NCI-H446 (cell line): ENCODE results near the gene RET.

Experiments
- DNase-seq, 2 experiments: peaks; one replicate each; lab custom pipeline; 2025; lab: John Stamatoyannopoulos, UW

The RET gene

DNA sequence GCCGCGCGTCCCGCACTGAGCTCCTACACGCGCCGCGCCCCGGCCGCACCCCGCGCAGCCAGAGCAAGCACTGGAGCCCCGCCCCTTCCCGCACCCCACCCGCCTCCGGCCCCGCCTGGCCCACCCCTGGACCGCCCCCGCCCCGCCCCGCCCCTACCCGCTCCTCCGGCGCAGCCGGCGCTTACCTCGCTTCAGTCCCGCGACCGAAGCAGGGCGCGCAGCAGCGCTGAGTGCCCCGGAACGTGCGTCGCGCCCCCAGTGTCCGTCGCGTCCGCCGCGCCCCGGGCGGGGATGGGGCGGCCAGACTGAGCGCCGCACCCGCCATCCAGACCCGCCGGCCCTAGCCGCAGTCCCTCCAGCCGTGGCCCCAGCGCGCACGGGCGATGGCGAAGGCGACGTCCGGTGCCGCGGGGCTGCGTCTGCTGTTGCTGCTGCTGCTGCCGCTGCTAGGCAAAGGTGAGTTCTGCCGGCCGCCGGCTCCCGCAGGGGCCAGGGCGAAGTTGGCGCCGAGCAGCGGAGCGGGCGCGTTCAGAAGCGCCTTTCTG is at the start of gene RET:
RET (plus strand) TSS at position 194 of the 545 bp plus-strand sequence; CDS start at position 384, 190 bp downstream.
- no peak for DNase-seq

DNA sequence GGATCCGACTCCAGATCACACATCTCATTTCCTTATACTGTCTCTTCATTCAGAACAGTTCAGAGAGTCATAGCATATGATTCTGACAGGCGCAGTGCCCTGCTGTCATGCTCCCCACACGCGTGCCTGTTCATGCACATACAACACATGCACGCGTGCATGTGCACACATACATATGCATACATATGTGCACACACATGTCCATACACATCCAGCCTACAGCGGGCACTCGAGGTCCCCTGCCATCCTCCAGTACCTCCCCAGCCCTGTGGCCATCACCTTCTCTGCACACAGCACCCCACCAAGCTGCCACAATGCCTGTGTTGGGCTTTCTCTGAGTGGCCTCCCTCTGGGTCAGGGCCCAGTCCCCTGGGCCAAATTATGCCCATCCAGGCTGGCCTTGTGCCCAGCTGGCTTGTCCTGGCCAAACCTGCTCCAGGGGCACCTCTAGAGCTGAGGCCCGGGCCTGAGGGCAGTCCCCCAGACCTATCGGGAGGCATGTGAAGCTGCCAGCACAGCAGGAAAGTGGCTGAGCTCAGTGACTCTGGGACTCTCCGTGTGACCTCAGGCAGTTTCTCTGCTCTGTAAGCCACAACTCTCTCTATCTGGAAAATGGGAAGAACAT is 49.4 kb upstream of the RET start:
- no peak for DNase-seq

DNA sequence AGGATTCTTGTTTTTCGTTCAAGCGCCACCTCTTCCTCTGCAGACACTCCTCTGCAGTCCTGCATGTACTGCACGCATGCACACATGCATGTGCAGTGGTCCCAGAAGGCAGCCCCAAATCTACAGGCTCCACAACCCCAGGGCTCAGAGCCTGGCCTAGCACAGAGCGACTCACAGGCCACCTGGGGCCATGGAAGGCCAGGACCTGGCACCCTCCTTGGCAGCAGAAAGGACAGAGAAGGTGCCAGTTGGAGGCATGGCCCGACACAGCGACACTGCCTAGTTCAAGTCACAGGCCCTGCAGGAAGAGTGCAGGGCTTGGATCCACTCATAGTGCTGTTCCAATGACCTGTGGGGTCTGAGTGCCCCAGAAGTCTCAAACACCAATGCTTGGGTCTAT is 48.7 kb upstream of the RET start:
- DNase-seq: no peak

DNA sequence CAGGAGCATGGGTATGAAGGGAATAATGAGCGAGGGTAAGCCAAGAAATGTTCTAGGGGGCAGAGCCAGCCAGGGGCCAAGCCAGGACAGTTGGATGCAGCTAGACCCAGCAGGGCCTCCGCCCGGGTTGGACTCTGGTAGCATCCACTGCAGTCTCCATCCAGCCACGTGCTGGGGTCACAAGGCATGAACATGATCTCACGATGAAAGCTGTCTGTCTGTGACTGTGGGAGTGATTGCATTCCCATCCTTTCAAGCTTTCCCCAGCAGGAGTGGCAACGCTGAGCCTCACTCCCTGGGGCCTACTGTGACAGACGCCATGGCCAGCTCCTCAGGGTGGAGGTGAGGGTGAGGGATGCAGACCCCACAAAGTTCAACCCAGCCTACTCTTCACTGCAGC is 47.8 kb upstream of the RET start:
- no peak for DNase-seq

DNA sequence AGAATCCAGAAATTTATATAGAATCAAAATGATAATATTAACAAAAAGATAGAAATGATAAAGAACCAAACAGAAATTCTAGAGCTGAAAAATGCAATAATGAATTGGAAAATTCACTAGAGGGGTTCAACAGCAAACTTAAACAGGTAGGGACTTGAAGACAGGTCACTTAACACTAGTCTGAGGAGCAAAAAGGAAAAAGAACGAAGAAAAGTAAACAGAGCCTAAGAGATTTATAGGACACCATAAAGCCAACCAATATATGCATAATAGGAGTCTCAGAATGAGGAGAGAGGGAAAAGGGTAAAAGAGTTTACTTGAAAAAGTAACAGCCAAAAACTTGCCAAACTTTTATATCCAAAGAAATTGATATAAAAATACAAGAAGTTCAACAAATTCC is 44.3 kb upstream of the RET start:
- DNase-seq: no peak

DNA sequence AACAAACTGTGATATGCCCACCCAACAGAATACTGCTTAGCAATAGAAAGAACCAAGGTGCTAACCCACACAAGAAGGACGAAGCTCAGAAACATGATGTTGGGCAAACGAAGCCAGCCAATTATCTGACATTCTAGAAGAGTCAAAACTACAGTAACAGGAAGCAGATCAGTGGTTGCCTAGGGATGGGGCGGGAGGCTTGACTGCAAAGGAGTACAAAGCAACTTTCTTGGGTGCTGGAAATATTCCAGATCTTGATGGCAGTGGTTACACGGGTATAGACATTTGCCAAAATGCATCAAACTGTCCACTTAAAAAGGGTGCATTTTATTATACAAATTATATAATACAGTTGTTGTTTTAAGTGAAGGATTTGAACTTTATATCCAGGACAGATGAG is 41.1 kb upstream of the RET start:
- no peak for DNase-seq

DNA sequence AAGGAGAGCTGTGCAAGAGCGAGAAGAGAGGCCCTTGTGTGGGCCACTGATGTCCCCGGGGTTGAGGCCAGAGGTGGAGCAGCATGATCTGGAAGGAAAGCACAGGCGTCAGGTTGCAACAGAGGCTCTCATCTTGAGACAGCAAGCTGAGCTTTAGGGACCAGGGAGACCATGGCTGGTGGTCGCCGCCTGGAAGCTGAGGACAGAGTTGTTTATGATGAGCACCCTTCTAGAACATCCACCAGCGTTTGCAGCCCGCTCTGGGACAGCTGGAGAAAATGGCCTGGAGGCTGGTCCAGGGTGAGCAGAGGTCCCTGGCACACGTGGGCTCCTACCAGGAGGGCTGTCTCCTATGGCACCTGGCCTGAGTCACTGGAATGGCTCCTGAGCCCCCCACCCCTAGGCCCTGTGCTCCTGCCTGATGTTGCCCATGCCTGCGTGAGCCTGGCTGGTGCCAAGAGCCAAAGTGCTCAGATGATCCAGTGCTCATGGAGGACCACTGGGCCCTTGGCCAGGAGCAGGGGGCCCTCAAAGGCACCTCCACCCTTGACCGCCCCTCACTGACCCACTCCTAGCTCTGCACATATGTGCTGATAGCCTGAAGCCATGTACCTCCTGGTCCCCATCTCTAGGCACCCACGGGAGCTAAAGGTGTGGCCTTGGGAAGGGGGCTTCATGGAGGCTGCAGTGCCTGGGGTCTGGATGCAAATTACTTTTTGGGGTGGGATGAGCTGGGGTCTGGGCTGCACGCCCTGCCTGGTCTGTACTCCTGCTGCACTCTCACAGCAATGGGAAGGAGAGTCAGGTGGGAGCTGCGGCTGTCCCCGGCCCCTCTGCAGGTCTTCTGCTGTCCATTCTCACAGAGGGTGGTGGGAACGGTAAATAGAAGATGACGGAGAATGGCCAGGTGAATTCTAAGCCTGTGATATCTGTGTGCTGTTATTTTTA is 40.1 kb upstream of the RET start:
- no peak for DNase-seq

DNA sequence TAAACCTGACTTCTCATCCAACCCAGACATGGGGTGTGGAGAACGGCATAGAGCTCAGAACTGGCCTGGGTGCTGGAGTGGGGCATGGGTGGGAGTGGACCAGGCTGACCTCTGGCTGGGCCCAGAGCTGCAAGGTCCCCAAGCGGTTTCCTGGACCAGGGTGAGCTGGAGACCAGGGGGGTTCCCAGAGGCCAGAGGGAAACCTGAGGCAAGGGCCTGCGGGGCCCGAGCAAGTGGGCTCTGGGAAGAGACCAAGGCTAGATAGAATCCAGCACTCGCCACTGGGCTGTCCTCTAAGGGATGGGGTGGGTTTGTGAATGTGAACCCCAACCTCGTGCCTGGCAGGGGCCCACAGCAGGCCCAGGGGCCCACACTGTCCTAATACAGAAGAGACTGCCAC is 39.4 kb upstream of the RET start:
- DNase-seq: no peak

DNA sequence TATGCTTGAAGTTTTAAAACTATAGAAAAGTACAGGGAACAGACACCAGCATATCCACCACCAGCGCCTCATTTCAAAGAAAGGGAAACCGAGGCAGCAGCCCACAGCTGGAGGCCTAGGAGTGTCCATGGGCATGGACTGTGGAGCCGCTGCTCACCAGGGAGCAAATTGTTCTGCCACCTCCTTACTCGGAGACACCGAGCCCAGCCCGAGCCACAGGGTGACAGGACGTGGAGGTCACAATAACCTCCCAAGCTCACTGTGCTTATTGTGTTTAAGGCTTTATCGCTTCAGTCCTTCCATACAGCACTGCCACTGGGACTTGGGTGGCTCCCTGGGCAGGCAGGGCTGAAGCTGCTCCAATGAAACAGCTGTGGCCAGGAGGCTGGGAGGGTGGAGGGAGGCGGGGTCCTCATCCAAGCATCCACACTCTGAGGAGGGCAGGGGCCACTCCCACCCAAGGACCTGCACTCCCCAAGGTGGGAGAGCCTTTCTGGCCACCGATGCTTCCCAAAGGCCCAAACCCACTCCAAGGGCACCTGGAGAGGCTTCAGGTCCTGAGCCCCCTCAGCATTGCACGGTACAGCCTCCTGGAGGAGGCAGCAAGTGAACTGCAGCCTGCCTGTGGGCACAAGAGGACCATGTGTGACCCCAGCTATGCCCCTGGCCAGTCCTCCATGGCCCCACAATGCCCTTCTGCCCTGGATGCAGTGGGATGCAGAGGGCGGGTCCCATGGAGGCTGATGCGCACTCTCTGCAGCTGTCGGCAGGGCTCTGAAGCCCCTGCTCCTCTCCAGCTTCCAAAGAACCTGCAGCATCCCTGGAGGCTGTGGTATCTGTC is 38.7 kb upstream of the RET start:
- DNase-seq: no peak

DNA sequence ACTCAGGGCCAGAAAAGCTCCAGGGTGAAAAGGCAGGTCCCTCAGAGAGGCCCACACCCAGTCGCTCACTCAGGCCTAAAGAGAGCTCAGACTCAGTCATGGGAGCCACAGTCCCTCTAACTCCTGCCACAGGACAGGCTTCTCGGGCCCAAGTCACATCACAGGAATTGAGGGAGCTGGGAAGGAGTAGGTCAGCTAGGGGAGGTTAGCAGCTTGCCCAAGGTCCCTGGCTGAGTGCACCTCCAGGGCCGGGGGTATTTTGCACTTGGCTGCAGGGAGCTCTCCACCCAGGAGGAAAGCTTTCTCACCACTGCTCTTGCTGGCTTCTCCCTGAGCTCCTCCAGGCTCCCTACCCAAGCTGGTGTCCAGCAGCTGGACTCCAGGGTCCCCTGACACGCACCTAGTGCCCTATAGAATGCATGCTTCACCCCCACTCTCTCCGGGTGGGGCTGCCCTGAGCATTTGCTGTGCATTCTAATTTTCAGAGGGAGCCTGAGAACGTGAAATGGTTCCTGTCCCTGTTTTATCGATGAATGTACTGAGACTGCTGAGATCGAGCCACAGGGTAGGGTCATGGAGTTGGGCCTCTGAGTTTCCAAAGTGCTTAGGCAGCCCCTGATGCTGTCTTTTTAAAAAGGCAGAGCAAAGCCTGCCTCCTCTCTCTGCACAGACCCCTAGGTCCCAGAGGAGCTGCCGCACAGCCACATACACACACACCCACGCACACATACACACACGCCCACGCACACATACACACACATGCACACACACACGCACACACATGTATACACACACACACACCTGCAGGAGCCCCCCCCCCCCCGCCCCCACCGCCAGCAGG is 37.9 kb upstream of the RET start:
- no peak for DNase-seq

DNA sequence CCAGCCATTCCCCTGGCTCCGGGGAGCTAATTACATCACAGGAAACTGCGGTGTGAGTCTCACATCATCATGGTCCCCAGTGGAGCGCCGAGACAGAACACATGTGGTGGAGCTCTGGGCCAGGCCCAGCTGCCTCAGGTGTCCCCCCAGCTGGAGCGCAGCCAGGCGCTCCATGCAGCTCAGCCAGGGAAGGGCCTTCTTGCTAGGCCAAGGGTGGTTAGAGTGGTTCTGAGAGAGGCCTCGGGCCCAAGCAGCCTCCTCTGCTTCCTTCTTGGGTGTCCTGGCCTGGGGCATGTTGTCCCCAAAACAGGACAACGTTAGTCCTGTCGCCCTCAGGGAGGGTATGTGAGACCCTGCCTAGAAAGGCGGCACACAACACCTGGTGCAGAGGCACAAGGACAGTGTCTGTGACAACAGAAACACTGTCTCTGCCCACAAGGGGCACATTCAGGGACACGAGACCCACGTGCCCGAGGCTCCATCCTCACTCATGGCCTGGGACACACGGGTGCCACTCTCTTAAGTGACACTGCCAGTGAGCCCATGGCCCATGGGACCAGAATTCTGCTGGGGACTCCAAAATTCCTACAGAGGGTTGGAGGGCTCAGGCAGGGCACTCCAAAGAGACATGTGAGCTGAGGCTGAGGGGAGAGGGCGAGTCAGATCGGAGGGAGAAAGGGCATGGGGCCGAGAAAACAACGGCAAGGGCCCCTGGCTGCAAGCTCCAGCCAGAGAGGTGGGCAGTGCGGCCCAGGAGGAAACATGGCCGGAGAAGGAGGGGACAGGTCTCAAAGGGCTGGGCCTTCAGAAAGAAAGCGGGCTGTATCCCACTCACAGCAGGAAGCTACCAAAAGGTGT is 37.0 kb upstream of the RET start:
- no peak for DNase-seq

DNA sequence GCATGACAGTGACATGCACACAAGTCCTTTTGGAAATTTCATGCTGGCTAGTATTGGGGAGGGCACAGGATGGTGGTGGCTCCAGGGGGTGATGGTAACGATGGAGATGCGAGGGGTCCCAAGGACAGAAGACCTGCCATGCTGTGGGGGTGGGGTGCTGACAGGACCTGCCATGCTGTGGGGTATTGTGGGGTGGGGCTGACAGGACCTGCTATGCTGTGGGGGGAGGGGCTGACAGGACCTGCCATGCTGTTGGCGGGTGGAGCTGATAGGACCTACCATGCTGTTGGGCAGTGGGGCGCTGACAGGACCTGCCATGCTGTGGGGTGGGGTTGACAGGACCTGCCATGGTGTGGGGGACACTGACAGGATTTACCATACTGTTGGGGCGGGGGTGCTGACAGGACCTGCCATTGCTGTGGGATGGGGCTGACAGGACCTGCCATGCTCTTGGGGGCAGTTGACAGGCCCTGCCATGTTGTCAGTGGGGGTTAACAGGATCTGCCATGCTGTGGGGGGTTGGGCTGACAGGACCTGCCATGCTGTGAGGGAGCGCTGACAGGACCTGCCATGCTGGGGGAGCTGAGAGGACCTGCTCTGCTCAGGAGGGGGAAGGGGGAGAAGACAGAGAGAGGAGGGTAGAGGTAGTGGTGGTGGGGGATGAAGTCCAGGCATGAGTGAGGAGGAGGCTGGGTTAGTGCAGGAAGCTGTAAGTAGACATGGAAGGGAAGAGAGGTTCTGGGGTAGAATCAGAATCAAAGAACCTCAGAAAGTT is 36.2 kb upstream of the RET start:
- DNase-seq: no peak

DNA sequence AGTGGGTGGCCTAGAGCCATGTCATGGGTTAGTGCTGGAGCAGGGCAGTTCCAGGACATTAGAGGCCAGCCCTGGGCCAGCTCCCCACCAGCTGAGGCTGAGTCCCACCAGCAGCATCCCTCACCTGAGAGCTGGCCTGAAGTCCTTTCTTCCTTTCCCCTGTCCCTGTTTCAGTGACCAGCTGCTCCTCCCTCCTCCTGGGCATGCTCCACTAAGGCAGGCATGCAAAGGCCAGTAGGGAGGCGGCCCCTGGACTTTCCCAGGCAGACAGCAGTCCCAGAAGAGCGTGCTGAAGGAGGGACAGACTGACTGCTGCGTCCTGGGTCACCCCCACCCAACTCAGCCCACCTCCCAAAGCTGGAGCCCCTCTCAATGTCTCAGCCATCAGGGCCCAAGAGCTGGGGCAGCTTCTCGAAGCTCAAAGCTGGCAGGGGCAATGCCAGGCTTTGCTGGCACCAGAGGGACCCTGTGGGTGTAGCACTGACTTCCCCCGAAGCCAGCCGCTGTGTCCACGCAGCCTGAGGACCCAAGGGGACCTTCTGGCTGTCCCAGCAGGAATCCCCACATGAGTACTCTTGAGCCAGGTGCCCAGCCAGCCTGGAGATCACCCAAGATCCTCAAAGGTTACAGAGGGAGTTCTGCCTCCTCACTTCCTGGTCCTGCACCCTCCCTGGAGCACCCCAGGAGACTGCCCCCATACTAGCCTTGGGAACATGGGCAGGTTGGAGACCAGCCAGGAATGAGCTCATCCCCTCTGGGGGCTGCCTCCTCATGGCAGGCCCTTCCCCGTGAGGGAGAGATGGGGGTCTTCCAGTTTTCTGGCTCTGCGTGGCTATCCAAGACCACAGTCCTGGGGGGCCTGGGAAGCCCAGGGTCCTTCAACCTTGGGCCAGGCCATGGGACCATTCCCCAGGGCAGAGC is 35.2 kb upstream of the RET start:
- no peak for DNase-seq

DNA sequence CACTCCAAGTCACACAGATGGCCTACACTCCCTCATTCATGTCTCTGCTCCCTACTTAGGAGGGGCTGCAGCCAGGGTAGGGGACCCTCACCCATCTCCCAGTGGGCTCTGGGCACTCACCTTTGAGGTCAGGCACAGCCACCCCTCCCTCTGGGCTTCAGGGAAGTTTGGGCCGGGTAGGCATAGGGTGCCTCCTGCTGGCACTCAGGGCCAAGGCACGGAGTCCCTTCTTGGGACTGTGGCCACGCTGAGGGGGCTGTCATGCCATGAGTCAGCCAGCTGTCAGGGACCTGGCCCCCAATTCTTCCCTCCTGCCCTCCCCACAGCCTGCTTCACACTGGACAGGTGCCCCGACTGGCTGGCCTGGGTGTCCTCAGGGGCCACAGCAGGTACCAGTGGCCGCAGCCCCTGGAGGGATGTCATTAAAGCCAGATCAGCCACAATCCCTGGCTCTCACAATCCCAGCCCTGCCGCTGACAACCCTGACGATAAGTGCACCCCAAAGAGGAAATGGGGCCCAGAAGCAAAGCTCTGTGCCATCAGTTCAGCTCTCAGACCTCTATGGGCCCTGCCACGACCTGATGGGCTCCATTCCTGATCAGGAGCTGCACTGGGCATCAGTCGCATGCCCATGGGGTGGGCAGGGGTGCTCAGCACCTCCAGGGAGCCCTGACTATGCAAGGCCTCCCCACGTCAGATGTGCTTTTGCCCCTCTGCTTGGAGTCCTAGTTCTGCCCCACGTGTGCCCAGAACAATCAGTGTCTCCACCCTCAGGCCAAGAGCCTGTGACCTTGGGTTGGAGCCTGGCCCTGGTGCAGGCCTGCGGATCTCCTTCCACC is 34.1 kb upstream of the RET start:
- DNase-seq: no peak

DNA sequence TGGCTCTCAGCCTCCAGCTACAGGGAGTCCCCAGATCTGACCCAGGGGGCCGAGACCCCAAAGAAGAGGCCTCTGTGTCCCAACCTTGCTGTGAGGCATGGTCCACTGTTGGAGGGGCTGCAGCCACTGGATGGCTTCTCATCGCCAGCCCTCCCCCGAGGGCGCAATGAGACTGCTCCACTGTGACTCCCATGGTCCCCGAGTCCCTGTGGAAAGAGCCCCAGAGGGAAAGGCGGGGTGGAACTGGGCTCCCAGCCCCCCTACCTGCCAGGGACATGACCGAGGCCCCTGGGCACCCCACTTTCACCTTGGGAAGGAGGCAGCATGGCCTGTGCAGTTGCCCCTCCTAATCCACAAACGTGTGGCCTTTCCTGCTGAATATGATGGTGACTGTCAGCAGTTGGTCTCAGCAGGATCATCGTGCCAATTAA is 33.5 kb upstream of the RET start:
- DNase-seq: no peak

DNA sequence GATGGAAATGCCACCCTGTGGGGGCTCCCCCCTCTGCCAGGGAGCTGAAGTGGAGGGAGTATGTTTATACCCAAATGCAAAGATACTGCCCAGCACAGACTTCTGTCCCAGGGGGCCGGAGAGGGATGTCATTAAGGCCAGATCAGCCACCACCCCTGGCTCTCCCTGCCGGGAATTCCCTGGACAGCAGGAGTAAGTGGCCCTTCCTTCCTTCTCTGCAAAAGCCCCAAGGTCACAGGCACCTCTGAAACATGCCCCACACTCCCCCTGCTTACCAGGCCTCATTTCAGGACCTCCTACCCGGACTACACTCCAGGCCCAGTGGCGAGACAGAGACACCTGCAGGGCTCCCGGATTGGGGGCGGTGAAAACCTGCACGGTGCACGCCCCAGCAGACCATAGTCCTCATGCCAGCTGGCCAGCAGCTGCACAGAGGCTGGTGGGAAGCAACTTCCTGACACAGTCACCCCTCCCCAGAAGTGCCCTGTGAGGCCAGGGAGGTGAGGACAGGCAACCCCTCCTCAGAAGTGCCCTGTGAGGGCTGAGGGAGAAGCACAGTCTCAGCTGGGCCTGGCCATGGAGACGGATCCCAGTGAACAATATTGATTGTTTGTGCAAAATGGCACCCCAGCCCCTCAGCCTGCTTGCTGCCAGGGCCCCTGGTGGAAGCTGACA is 33.0 kb upstream of the RET start:
- no peak for DNase-seq

DNA sequence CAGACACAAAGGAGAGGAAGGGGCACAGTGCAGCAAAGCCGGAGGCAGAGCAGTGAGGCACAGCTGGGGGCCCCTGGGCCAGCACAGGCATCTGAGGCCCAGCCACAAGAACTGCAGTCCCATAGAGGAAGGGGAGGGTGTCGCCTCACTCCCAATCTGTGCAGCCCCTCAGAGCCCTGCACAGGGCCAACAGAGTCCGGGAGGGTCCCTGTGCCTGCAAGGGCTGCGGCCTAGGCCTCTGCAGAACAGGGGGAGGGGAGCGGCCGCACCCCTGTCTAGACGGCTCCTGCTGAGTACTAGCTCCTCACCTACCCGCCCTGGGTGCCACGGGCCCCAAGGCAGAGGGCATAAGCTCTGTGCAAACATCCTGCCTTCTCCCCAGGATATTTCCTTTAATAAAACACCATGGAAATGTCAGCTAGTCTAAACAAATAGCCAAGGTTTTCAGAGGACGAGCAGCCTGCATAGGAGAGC is 32.4 kb upstream of the RET start:
- DNase-seq: no peak
